HepG2 (cell line): ENCODE results near the gene PRDM10.

Source experiments
- CSRNP2 ChIP-seq: sonication (generic); formaldehyde crosslinking; conservative IDR thresholded peaks from 2 replicates; pipeline ENCODE4 v1.8.0; 2022; ENCODE audit warnings: low read depth, missing genetic modification reagents
- CTCF ChIP-seq: sonication (generic); formaldehyde crosslinking; IDR thresholded peaks from 2 replicates; pipeline ENCODE4 v1.5.0; 2020; ENCODE audit warnings: mild to moderate bottlenecking, missing genetic modification reagents, moderate library complexity
- JUND ChIP-seq: sonication (generic); formaldehyde crosslinking; IDR thresholded peaks from 2 replicates; pipeline ENCODE4 v1.8.0; 2022; ENCODE audit warnings: mild to moderate bottlenecking, missing genetic modification reagents
- RAD21 ChIP-seq: fragments of 450-650 bp; formaldehyde crosslinking; IDR thresholded peaks from 2 replicates; pipeline ENCODE4 v1.5.0; 2020; ENCODE audit warnings: mild to moderate bottlenecking
- ZNF549 ChIP-seq: sonication (generic); formaldehyde crosslinking; IDR thresholded peaks from 2 replicates; pipeline ENCODE4 v1.5.0; 2020; ENCODE audit warnings: missing genetic modification reagents

- TF ChIP-seq ZNF549 (CRISPR knock-in tag) (no peak), JUND (CRISPR knock-in tag) (no peak), CTCF (CRISPR knock-in tag) (no peak), CSRNP2 (CRISPR knock-in tag) (no peak), RAD21 (CRISPR knock-in tag) (no peak)
Measured at GRCh38 chr11:129910360-129910759, 92.3 kb downstream of the PRDM10 start.
